GM12878 (cell line): Measurements from ENCODE around the gene MAF. TPM values are rescaled to one million over a fixed set of nuclear protein-coding genes. Genes with fewer than 3 reads are reported as not detected.

Experiments used
- ATAC-seq: fragments of 200-7000 bp; cut with Tn5 transposase; 3 replicates; pipeline ENCODE4 v1.9.1; 2020; ENCODE audit warnings: mild to moderate bottlenecking, moderate library complexity
- BruUV-seq: library from RNA; stranded (reverse); fragments of 400-500 nt; replicated peaks from 2 replicates; lab custom pipeline; 2021; lab: Mats Ljungman, UMichigan
- CTCF ChIA-PET: fragments of 300-600 bp; sonication (Branson Sonifier 250); formaldehyde crosslinking; extraction: SDS; loops from one replicate; lab custom pipeline; 2021; ENCODE audit warnings: inconsistent platforms; lab: Yijun Ruan, JAX
- POLR2A ChIA-PET: fragments of 350-600 bp; formaldehyde crosslinking; extraction: SDS; loops from one replicate; lab custom pipeline; 2021; ENCODE audit warnings: inconsistent platforms; lab: Charles Lee
- RAD21 ChIA-PET: fragments of 300-600 bp; sonication (Branson Sonifier 250); formaldehyde crosslinking; loops from one replicate; lab custom pipeline; 2023; ENCODE audit warnings: antibody characterized with exemption; ENCODE audit not compliant: unreplicated experiment; lab: Charles Lee
- SMC1A ChIA-PET: fragments of 300-600 bp; sonication (Branson Sonifier 250); formaldehyde crosslinking; loops from one replicate; lab custom pipeline; 2023; ENCODE audit not compliant: unreplicated experiment, uncharacterized antibody; lab: Charles Lee
- DNase-seq: peaks from one replicate; pipeline ENCODE4 v3.0.0-alpha.2; 2011; ENCODE audit warnings: low read depth, low spot score
- FAIRE-seq: peaks from 3 replicates; lab custom pipeline; 2011; peaks lifted over from hg19 to GRCh38; lab: Jason Lieb, UNC
- H2AFZ ChIP-seq: 2 replicates; pipeline ENCODE4 v1.6.0; 2011; ENCODE audit warnings: low read depth, low read length, control low read depth; ENCODE audit not compliant: control insufficient read depth
- H3K27ac ChIP-seq: 2 replicates; pipeline ENCODE4 v1.5.1; 2011; ENCODE audit warnings: control low read depth; ENCODE audit not compliant: control insufficient read depth, insufficient read depth
- H3K27me3 ChIP-seq, 2 experiments: replicated peaks in 1 of 2; 2 replicates each; pipeline versions ENCODE4 v1.6.0 to v1.6.1; 2011; ENCODE audit warnings: low read length in 1 of 2; ENCODE audit not compliant: control insufficient read depth in 2 of 2, insufficient read depth in 2 of 2
- H3K36me3 ChIP-seq, 2 experiments: 2 replicates each; pipeline ENCODE4 v1.5.1; 2011; ENCODE audit warnings: low read length in 1 of 2; ENCODE audit not compliant: control insufficient read depth in 2 of 2, insufficient read depth in 2 of 2
- H3K4me1 ChIP-seq: 2 replicates; pipeline ENCODE4 v1.6.1; 2011; ENCODE audit warnings: mild to moderate bottlenecking, low read length, moderate library complexity, mixed read lengths; ENCODE audit not compliant: control insufficient read depth, insufficient read depth
- H3K4me2 ChIP-seq: 2 replicates; pipeline ENCODE4 v1.6.0; 2011; ENCODE audit warnings: control low read depth; ENCODE audit not compliant: control insufficient read depth, insufficient read depth
- H3K4me3 ChIP-seq: fragments of 200-600 bp; sonication (generic); 2 replicates; pipeline ENCODE4 v1.5.1; 2016
- H3K79me2 ChIP-seq: 2 replicates; pipeline ENCODE4 v1.6.0; 2011; ENCODE audit warnings: low read length; ENCODE audit not compliant: control insufficient read depth, insufficient read depth
- H3K9ac ChIP-seq: 2 replicates; pipeline ENCODE4 v1.8.0; 2011; ENCODE audit warnings: low read length, control low read depth, mixed read lengths; ENCODE audit not compliant: control insufficient read depth, insufficient read depth
- H3K9me3 ChIP-seq: replicated peaks from 3 replicates; pipeline ENCODE4 v1.5.1; 2011; ENCODE audit warnings: mild to moderate bottlenecking, low read length; ENCODE audit not compliant: control insufficient read depth, insufficient read depth
- H4K20me1 ChIP-seq: 2 replicates; pipeline ENCODE4 v1.6.0; 2011; ENCODE audit not compliant: control insufficient read depth, insufficient read depth
- BHLHE40 ChIP-seq, 2 experiments: fragments of 450-650 bp in 1 of 2; IDR thresholded peaks; 2 replicates each; pipeline ENCODE4 v1.6.1; 2011 to 2017; ENCODE audit warnings: low read depth in 2 of 2, borderline replicate concordance in 1 of 2, improper control_type of control experiment in 1 of 2, low read length in 1 of 2, mild to moderate bottlenecking in 1 of 2
- MYC ChIP-seq: IDR thresholded peaks from 2 replicates; pipeline ENCODE4 v1.6.1; 2011; ENCODE audit warnings: mild to moderate bottlenecking, low read length, moderate library complexity, inconsistent platforms; ENCODE audit not compliant: insufficient read depth, insufficient replicate concordance, insufficient read length, severe bottlenecking
- NFXL1 ChIP-seq: fragments of 450-650 bp; IDR thresholded peaks from 2 replicates; pipeline ENCODE4 v1.6.1; 2017; ENCODE audit warnings: antibody characterized with exemption, mild to moderate bottlenecking, borderline replicate concordance
- SUPT20H ChIP-seq: IDR thresholded peaks from 2 replicates; pipeline ENCODE4 v1.6.1; 2011; ENCODE audit warnings: low read depth, mild to moderate bottlenecking, low read length, moderate library complexity, borderline replicate concordance; ENCODE audit not compliant: control insufficient read depth
- ZNF687 ChIP-seq: fragments of 450-650 bp; IDR thresholded peaks from 2 replicates; pipeline ENCODE4 v1.6.1; 2017; ENCODE audit warnings: mild to moderate bottlenecking, moderate library complexity
- WGBS: methylation state at CpG from one replicate; pipeline ENCODE4 v1.1.6; 2016; ENCODE audit warnings: low lambda C conversion rate; ENCODE audit not compliant: insufficient replicate concordance, insufficient coverage; ENCODE audit errors: missing lambda C conversion rate; 5-methylcytosine and 5-hydroxymethylcytosine counted together
- in situ Hi-C: fragments of 300-500 bp; cut with MboI; formaldehyde crosslinking; loops from 9 replicates; pipeline ENCODE4 v1.14.3; 2018; ENCODE audit warnings: mixed read lengths
- intact Hi-C: fragments of 100-400 bp; cut with micrococcal nuclease; formaldehyde crosslinking; loops from one replicate; pipeline ENCODE4 v1.14.2; 2022; ENCODE audit not compliant: unreplicated experiment
- polyA plus RNA-seq, 11 experiments: library from polyadenylated mRNA; depleted of rRNA in 4 of 11; unstranded in 6 of 11; stranded (reverse) in 5 of 11; fragments of >200 nt; fragmentation: Nextera tagmentation in 4 of 11; fragmentation: Illumina TruSeq in 1 of 11; extraction: Ambion mirVana in 4 of 11; extraction: Trizol in 1 of 11; gene quantifications; 1 replicate in 1 of 11; 2 replicates in 10 of 11; pipeline versions ENCODE4 v1.2.1 to v1.2.3, GENCODE V29; 2011 to 2016; ENCODE audit warnings: inconsistent platforms in 2 of 11, missing spikeins in 2 of 11, low read depth in 1 of 11
- total RNA-seq, 4 experiments: library from RNA; depleted of rRNA in 3 of 4; stranded (reverse); fragments of >200 nt in 3 of 4; fragmentation: Illumina TruSeq in 1 of 4; extraction: Trizol in 1 of 4; gene quantifications; 2 replicates each; pipeline versions ENCODE4 v1.2.1 to v1.2.3, GENCODE V29; 2013 to 2021

The MAF gene
- total and polyA plus RNA-seq, 10 of the 15 experiments (the other 5 are each of a cell fraction or from before 2014, with no cell fraction given), result 0.03 to 0.13 TPM; not detected in 8

- DNase-seq, result no peak
- ATAC-seq, result no peak
- TF ChIP-seq ZNF687, result no peak
- TF ChIP-seq MYC, result no peak
- no peak for TF ChIP-seq SUPT20H
- TF ChIP-seq NFXL1, result no peak
- no peak for TF ChIP-seq BHLHE40 (IDR thresholded peaks at IDR 0.05; ENCODE audit: borderline replicate concordance in 1 of 2, low read depth in 2 of 2, low read length in 1 of 2)
- ChIA-PET CTCF (no interaction called here), SMC1A (no interaction called here), RAD21 (no interaction called here), POLR2A (no interaction called here)
- H3K9me3 ChIP-seq, result no peaks in the 10 kb centered on the region
- H4K20me1 ChIP-seq, result no peaks in the 10 kb centered on the region
- in situ Hi-C loops, result no loop called here
- no peaks in the 10 kb centered on the region; a peak in 1 of 4 replicates for H3K27me3 ChIP-seq
- no peak overlapping the region for H3K4me3 ChIP-seq
- WGBS, result 3% methylated on average over 5 of the region's 5 CpGs
- no peak overlapping the region for H3K9ac ChIP-seq
- no peak overlapping the region for H3K4me2 ChIP-seq
- FAIRE-seq, result no peak
- no peak overlapping the region for H3K27ac ChIP-seq
- H3K4me1 ChIP-seq, result no peaks in the 10 kb centered on the region
- no peak overlapping the region for H2AFZ ChIP-seq
- no peaks in the 10 kb centered on the region for H3K79me2 ChIP-seq
- no TSS peak for BruUV-seq
- no peaks in the 10 kb centered on the region for H3K36me3 ChIP-seq
- intact Hi-C loops, result no loop called here
Observed at GRCh38 chr16:79618041-79618691, 17.6 kb upstream of the MAF start.
